ENCODE measurements around the gene TP63.
"Not testable (repeated sequence)": the region's sequence is repeated elsewhere in the genome, so short reads cannot be mapped to it uniquely, and the experiment has no call there.

The TP63 gene

DNA sequence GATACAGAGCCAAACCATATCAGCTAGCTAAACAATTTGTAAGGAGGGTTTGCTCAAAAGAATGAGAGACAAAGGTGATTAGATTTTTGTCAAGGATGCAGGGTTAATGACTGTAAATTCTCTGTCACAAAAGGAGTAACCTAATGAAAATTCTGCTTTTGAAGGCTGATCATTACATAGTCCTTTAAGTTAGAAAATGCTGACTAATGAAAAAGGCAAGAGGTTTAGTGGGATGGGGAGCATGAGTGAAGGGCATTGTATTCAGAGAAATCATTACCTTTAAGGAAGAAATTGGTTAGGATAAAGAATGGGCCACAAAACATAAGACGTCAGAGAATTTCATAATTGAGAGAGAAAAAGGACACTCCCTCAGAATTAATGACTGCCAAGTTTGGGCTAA lies 97.7 kb downstream of the TP63 start:
- DNase-seq, result no peak

DNA sequence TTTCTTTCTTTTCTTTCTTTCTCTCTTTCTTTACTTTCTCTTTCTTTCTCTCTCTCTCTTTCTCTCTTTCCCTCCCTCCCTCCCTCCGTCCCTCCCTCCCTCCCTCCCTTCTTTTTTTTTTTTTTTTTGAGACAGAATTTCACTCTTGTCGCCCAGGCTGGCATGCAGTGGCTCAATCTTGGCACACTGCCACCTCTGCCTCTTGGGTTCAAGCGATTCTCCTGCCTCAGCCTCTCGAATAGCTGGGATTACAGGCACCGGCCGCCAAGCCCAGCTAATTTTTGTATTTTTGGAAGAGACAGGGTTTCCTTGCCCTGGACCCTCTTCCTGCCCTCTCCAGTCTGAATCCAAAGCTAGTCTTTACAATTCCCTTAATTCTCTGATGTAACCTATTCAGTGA lies 102.9 kb downstream of the TP63 start:
- DNase-seq, result no peak

DNA sequence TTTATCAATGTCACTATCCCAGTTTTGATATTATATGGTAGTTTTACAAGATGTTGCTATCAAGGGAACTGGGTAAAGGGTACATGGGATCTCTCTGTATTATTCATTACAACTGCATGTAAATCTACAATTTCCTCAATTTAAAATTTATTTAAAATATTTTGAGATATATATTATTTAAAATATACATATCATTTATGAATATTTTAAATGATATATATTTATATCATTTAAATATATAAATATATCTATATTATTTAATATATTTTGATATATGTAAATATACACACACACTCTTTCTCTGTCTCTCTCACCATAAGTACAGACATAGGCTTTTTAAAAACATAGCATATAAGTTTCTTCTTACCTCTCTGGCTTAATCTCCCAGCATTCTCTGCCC lies 104.7 kb downstream of the TP63 start:
- DNase-seq, result no peak

DNA sequence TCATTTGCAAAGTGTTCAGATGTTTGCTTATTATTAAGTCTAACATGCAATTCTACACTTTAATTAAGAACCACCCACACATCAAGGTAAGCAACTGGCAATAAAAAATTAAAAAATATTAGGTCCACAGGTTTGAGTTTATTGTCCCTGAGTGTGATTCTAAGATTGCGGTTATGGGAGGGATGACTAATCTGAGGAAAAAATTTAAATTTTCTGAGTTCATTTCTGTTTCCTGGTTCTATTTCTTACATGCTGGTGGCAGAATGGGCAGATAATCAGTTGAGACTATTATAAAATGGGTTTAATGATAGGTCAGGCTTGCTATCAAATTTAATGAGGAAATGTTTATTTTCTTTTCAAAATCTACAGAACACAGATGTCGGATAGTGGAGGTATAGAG lies 105.9 kb downstream of the TP63 start:
- DNase-seq, result no peak

DNA sequence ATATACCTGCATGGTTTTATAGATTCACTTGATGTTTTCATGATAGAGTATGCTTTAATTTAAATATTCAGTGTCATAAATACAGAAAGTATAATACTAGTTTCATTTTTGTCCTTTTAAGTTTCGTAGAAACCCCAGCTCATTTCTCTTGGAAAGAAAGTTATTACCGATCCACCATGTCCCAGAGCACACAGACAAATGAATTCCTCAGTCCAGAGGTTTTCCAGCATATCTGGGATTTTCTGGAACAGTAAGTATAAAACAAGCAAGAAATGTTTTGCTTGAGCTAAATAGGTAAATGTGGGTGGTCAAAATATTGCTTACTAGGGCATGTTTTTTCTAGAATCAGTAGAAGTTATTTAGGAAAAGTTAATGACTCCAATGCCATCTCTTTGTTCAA lies 106.4 kb downstream of the TP63 start:
- no peak for DNase-seq

DNA sequence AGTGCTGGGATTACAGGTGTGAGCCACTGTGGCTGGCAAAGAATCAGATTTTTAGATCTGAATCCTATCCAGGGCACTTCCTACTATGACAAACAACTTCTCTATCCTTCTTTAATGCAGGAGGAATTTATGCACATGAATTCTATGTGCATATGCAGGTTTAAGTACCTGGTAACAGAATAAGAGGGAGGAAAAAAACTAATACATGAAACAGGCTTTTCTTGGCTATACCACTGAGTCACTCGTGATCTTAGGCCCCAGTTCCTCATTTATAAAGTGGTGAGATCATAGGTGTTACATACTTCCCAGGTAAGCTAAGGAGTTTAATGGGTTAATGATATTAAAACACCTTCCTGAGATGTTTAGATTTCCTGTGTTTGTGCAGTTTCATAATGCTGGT lies 108.2 kb downstream of the TP63 start:
- DNase-seq, result no peak

DNA sequence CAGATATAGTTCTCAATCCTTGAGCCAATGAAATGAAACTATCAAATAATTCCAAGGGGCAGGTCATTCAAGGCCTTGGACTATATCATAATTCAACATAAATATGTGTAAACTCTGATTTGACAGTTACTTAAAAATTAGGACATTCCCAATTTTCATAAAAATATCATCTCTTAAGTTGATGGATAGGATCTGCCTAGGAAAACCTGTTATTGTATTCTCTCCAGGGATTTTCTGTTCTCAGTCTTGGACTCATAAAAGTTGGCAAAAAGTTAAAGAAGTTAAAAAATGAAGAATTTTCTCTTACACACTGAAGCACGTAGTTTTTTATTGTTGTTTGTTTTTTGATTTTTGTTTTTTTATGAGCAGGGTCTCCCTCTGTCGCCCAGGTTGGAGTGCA lies 109.0 kb downstream of the TP63 start:
- DNase-seq, result no peak

DNA sequence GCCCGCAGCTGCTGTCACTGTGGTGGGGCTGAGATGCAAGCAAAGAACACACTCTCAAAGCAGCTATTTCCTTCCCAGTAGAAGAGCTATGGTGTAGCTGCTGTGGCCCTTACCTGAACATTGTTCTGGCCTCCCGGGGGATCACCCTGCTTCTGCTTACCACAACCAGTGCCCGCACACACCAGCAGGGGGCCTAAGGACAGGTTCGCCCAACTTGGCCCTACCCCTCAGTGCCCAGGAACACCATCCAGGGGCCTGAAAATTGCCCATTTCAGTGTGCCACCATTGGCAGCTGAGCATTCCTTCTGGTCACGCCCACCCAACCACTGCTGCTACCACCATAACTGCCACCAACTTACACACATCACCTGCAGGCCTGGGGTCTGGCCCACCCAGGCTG lies 113.0 kb downstream of the TP63 start:
- no peak for DNase-seq

DNA sequence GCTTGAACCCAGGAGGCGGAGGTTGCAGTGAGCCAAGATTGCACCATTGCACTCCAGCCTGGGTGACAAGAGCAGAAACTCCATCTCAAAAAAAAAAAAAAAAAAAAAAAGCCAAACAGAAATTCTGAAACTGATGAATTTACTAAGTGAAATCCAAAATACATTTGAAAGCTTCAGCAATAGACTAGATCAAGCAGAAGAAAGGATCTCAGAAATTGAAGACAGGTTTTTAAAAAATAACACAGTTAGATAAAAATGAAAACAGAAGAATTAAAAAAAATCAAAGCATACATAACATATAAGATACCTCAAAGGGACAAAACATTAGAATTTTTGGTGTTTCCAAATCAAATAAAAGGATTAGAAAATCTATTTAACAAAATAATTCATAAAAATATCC lies 114.4 kb downstream of the TP63 start:
- no peak for DNase-seq

DNA sequence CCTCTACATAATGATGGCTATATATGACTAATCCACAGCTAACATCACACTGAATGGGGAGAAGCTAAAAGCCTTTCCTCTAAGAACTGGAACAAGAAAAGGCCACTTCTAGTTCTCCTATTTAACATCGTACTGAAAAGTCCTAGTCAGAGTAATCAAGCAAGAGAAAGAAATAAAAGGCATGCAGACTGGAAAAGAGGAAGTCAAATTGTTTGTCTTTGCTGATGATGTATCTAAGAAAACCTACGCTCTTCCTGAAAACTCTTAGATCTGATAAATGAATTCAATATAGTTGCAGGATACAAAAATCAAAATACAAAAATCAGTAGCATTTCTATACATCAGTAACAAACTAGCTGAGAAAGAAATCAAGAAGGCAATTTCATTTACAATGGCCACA lies 116.9 kb downstream of the TP63 start:
- no peak for DNase-seq

DNA sequence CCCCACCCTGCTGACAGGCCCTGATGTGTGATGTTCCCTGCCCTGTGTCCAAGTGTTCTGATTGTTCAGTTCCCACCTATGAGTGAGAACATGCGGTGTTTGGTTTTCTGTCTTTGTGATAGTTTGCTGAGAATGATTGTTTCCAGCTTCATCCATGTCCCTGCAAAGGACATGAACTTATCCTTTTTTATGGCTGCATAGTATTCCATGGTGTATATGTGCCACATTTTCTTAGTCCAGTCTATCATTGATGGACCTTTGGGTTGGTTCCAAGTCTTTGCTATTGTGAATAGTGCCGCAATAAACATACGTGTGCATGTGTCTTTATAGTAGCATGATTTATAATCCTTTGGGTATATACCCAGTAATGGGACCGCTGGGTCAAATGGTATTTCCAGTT lies 119.8 kb downstream of the TP63 start:
- not testable (repeated sequence) for DNase-seq

DNA sequence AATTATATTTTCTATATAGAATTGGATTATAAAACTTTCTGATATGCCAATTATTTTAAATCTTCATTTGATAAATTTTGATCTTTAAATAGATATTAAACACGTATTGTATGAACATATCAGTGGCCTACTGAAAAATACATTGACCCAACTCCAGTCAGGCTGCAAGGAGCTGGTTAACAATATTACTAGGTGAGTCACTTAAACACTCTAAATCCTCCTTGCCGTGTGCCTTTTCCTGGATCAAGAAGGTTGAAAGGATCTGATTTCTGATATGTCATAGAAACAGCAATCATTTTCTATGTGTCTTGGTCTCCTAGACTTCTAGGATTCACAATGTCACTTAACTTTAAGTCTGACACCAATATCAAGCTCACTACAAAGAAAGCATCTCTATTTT lies 123.2 kb downstream of the TP63 start:
- DNase-seq, result no peak

DNA sequence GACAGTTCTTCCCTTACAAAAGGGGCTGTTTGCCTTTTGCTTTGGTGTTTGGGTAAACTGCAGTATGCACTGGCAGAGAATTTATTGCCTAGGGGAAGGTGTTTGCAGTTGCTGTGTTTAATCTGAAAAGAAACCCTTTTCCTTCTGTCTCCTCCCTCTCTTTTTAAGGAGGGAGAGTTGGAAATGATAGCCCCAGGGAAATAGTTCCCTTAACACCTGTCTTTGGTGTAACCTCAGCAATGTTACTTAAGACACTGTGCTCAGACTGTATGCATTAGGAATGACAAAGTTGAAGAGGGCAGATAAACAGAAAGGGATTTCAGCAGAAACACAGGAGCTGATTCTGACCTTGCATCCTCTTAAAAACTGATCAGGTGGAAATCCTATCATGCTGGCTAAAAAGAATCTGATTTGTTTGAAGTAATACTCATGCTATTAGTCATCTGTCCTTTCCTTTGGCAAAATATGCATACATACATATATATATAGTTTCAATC lies 125.4 kb downstream of the TP63 start:
- no peak for DNase-seq

DNA sequence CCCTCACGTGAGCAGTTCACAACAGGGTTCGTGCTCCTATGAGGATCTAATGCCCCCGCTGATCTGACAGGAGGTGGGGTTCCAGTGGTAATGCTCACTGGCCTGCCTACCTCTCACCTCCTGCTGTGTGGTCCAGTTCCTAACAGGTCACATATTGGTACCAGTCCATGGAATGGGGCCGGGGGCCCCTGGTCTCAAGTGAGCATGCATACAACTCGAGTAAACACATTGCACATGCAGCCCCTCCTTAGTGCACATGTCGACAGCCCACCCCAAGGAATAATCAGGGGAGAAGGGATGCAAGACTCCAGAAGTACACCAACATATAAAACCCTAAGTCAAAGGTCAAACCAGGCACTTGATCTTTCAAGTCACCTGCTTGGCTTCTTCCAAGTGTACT lies 127.0 kb downstream of the TP63 start:
- no peak for DNase-seq

DNA sequence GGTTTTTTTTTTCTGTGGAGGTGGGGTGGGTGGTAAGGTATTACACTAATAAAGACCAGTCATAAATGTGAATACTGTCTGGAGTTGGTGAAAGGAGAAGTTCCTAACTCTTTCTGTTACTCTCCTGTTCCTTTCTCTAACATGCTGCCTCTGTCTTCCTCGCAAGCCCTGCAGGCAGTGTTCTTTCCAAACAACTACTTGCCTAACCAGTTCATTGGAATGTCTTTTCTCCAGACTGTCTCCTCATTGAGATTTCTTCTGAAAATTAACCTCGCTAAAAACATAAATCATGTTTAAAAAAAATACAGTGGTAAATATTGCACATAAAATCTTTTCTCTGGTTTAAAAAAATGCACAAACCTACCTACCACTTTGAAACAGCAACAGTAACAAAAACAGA lies 135.2 kb downstream of the TP63 start:
- no peak for DNase-seq

DNA sequence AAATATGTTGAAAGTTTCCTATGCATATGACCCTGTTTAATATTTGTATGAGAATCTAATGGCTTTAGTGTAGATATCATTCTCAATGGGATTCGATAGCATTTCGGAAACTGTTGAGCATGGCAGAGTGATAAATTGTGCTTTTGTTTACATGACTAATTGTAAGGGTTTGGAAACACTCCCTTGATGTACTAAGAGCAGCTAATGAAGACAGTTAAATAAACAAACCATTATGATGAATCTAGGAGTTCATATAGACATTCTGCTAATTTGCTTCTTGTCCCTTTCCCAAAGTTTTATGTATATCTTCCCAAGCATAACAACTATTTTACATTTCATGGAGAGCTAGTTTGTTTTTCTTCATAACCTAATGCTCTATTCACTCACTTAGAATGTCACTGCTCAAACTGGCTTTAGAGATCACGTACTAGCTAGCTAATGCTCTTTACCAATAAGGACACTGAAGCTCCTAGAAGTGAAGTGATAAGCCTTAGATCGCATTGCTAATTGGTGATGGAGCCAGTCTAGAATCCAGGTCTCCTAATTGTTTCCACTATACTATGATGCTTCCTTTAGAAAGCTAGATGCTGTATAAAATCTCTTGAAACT lies 140.8 kb downstream of the TP63 start:
- no peak for DNase-seq

DNA sequence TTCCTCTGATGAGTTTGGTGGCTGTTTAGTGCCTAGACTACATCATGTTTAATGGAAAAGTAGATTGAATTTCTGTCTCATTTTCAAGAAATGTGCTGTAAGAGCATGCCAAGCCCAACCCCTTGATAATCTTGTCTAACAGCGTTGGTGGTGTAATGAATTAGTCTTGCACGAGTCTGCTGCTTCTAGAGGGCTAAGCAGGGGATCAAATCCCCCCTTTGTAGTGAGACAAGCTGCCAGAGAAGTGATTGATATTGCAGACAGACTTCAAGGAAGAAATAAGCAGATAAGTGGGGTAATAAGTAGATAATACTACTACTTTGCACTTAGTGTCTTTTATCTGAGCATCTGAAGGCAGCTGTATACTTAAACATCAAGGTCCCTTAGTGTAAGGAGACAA lies 141.4 kb downstream of the TP63 start:
- no peak for DNase-seq

DNA sequence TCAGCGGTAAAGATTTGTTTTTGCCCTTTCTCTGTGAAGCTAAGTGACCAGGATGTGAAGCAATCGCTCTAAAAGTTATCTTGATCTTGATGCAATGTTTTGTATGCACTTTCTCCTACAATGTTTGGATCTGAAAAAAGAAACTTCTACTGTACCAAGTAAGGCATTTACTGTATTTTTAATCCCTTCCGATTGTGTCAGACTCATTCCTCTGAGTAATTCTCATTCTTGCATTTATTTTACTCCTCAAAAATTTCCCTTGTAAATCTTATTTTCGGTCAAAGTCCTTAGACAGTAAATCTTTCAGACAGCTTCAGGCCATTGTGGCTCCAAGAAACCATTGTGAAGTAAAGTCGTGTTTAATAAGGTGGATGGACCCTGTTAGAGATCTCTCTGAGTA lies 141.9 kb downstream of the TP63 start:
- no peak for DNase-seq

DNA sequence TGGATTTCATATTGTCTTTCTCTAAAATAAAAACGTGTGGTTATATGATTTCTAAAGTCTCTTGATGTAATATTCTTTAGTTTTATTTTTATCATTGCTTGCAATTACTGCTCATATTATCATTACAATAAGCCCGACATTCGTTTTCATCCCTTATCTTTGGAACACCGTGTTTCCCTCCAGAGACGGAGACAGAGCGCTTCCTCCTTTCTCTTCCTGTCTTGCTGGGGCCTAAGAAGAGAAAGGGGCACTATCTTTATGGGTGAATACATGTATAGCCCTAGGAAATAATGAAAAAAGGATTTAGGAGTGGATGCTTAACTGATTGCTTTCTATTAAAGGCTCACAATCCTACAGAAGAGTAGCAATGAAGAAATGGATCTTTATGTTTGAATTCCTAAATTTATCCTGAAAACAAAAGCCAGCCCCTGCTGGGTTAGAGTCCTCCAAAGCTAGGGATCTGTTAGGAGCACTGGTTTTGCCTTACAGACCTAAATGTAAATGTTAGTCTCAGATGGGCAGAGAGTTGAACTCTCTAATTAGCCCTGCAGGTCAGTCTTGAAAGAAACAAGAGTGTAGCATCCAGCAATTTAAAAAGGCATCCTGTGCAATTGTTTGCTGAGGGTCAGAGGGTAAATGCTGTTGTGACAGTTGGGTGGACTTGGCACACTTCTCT lies 145.1 kb downstream of the TP63 start:
- no peak for DNase-seq

DNA sequence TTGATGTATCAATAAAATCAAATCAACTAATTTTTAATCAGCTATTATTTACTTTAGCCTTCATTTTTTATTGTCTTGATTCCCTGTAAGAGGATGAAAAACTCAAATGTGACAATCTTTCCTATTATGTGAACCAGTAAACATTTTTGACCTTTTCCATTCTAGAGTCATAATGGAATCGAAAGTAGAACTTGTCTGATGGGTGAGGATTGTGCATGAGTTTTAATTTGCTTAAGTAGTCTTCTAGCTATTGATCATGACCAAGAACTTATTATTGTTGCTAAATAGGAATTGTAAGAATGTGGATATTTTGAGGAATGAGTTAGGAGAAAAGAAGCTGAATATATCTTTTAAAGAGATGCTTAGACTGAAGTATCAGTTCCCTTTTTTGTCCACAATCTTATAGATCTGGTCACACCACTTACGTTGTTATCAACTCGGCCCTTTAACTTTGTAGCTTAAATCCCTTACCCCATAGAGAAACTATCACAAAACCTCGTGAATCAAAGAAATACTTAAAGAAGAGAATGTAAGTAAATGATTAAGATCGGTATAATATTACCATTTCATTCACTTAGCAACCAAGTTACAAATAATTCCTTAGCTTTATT lies 147.3 kb downstream of the TP63 start:
- no peak for DNase-seq

DNA sequence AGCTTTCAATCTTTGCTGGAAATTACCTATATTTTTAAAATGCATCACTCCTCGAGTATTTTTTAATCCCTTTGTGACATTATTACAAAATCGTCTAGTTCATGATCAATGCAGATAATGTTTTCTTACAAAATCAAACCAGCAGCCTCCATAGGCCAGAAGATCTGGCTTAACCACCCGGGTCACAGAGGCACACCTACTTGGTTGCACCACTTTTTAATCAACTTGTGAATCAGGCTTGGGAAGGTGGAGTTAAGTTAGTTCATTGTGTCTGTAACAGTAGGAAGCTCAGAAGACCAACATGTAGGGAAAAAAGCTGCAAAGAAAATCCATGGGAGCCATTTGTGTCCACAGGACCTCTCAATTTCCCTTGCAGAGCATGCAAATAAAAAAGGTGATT lies 148.0 kb downstream of the TP63 start:
- no peak for DNase-seq

DNA sequence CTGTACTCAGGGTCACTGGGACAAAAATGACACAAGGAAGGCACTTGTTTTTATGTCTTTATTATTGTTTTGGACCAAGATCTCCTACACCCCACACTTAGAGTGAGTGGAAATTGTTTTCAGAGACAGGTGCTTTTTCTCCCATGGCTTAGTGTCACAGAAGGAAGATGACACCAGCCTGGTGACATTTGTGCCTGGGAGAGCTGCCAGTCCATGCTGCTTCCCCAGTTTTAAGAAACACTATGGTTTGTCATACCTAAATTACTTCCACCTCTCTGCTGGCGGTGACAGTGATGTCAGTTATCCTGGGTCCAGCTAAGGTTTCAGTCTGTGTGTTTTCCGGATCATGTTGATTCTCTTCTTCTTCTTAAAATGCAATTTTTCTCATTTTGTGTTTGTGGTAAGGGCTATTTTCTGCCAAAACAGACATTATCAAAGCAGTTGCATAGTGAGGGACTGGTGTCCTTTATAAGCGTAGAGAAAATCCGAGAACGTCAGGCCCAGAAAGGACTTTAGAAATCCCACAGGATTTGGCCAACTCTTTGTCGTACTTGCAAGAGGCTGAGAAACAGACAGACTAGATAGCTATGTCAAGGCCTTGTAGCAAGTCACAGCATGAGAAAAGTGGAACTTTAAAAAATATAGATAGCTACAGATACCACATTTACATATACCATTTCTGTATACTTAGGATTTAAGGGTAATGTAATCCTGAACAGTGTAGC lies 149.5 kb downstream of the TP63 start:
- no peak for DNase-seq

DNA sequence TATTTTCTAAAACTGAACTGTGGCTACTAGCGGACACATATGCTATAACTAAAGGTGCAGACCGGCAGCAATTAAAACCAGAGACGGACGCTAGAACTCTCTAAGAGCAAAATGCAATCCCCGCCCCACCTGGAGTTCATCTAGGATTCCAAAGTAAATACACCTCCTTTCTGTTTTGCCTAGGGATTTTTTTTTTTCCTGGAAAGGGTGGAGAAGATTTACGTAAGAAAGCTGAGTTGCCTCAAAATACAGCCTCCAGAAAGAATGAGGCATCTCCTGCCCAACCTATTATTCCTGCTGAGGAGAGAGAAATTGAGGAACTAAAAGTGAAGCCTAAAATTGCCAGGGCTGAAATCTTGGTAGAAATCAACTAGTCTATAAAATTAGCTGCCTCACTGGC lies 150.2 kb downstream of the TP63 start:
- DNase-seq, result no peak

DNA sequence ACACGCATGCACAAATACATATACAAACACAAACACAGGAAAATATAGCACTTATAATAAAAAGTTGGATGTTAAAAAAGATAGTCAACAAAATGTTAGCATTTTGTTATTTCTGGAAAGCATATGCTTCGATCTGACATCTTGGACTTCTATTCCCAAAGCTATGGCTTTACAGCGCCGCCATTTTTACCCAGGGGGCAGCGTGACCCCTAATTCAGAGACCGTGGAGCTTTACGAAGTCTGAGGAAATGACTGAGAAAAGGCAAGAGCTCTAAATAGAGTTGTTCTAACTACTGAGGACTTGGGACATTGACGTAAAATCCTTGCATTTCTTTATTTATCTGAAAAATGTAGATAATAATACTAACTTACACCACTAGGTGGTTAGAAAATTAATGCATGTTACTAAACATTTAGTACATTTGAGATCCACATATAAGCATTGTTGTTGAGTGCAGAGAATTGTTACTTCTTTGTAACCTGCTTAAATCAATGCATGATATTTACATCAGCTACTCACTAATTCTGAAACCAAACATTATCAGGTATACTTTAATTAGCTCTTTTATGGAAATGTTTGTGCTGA lies 155.4 kb downstream of the TP63 start:
- DNase-seq, result no peak
